Activated CD4-positive, alpha-beta T cell treated with anti-CD3 and anti-CD28 coated beads, Interleukin-10, Interleukin-2, amounts not matched to agents 100 ng/mL and 50 ng/mL, durations not matched to agents 16 hours and 8 hours (primary cell): ENCODE data around the gene WDFY2.
A peak's percentile ranks its signal among the peaks of the same experiment; 100 is the strongest.

Source experiments
- DNase-seq: peaks from one replicate; pipeline ENCODE4 v3.0.0-alpha.2; 2020

Gene WDFY2

DNA sequence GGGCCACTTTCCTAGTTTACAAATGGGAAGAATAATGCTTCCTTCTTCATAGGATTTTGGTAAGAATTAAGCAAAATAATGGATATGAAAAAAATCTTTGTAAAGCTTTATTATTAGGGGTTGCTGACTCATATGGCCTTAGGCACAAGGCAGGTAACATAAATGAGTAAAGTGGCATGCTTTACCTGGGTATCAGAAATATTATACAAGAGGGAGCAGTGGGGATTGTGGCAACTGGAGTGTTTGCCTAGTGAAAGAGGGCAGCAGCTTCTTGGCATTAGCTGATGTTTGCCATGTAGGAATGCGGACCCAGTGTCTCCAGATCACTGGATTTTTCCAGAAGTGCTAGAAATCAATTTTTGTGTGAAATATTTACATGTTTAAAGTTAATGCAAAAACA, 19.5 kb downstream of the WDFY2 start:
- no peak for DNase-seq

DNA sequence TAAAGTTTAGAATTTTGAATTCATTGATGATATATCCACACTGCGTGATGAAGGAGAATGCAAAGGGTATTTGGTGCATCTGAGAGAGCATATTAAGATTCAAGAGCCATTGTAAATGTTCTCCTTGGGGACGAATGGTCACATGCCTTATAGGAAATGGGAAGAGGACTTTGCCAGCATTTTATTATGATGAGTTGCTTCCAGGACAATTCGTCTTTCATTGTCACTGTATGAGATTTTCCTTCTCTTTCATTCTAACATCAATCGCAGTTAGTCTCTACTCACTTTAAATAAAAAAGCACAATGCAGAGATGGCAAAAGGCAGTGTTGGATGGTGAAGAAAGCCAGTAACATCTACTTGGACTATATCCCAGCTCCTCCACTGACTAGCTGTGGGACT, 21.4 kb downstream of the WDFY2 start:
- no peak for DNase-seq

DNA sequence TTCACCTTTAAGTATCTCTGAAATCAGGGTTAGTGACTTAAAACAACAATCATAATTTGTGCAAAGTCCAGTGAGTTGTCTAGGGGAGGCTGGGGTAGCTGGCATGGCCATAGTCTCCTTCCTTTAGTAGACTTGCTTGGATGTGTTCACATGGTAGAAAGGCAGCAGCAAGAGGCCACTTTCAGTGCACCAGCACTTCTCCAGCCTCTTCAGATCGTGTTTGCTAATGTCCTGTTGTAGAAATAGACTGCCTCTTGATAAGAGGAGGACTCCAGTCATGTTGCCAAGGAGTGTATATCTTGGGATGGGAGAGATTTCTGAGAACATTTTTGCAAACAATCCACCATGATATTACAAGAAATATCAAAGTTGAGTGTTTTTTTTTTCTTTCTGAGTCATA, 22.9 kb downstream of the WDFY2 start:
- DNase-seq: no peak

DNA sequence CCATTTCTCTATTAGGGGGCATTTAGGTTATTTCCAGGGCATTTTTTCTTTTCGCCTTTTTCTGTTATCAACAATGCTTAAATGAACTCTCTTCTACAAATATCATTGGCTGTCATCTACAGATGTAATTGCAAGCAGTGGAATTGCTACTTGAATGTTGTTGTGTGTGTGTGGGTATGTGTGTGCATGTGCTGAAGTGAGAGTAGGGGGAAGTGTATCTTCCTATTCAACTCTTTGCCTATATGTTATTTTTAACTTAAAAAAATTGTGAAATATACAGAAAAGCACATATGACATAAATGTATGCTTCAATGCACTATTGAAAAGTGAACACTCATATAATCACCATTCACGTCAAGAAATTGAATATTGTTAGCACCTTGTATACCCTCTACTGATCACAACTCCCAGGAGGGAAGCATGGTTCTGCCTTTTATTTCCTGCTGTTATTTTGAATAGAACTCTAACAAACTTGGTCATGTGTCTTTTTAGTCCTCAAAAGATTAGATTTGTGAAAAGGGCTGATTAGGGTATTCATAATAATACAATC, 24.7 kb downstream of the WDFY2 start:
- DNase-seq: no peak

DNA sequence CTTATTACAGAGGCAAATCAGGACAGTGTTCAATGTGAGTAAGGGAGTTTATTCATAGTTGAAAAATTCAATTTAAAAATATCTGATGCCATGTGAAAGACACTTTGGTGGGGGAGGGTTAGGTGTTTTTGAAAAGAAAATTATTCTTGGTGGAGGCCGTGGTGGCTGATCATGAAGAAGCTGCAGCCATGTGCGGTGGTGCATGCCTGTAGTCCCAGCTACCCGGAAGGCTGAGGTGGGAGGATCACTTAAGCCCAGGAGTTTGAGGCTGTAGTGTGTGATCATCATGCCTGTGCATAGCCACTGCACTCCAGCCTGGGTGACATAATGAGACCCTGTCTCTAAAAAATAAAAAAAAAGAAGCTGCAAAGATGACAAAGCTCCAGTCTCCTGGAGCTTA, 28.6 kb downstream of the WDFY2 start:
- no peak for DNase-seq

DNA sequence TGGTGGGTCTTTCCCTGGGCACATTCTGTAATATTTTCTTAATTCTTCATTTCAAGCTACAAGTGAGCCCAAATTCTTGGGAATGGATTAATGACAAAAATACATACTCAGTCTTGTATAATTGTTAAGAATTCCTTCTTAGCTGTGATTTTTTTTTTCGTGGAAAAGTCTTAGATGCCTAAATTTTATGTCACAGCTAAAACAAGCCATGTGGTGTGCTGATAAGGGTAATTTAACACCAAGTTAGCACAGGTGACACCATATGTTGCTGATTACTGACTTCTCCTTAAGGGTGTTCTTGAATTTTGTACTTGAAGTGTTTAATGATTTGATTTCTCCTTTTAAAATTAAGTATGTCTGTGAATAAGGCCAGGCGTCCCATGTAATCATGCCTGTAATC, 29.3 kb downstream of the WDFY2 start:
- no peak for DNase-seq

DNA sequence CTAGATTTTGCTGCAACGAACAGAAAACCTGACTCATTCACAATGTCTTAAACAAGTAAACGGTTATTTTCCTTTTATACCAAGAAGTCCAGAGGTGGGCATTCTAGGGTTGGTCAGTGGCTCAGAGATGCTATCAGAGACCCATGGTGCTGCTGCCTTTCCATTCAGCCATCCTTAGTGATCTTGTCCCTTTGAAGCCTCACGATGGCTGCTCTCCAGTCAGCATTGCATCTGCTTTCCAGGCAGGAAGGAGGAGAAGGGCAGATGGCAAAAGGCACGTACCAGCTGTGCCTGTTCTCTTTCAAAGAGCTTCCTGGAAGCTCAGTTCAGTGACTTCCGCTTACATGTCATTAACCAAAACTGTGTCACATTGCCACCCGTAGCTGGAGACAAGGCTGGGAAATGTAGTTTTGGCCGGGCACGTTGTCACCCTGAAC, 30.1 kb downstream of the WDFY2 start:
- DNase-seq: peak; percentile 75

DNA sequence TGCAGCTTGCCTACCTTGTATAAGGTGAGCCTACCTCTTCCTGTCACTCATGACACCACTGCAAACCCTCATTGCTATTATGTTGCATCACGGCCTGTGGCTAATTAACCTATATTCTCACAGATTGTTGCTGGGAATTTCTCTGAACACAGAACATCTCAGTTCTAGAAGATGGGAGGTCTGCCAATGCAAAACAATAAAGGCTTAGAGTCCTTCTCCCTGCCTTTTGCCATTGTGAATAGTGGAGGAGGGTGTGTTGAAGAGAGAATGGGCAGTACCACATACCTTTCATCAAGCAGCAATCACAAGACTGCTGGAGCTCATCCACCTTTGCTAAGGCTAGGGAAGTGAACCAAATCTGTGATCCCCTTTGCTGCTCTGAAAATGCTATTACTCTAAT, 34.4 kb downstream of the WDFY2 start:
- no peak for DNase-seq

DNA sequence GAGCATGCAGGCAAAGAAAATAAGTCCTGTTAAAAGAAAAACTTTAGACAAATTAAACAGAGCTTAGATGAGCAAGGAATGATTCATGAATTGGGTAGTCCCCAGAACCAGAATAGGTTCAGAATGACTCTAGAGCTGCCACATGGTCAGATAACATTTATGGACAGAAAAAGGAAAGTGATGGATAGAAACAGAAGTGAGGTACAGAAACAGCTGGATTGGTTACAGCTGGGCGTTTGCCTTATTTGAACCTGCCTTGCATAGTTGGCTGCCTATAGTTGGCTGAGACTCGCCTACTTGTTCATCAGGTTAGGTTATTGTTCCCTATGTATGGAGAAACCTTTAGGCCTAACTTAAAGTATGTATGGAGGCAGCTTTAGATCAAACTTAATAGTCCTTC, 35.4 kb downstream of the WDFY2 start:
- DNase-seq: peak; percentile 61

DNA sequence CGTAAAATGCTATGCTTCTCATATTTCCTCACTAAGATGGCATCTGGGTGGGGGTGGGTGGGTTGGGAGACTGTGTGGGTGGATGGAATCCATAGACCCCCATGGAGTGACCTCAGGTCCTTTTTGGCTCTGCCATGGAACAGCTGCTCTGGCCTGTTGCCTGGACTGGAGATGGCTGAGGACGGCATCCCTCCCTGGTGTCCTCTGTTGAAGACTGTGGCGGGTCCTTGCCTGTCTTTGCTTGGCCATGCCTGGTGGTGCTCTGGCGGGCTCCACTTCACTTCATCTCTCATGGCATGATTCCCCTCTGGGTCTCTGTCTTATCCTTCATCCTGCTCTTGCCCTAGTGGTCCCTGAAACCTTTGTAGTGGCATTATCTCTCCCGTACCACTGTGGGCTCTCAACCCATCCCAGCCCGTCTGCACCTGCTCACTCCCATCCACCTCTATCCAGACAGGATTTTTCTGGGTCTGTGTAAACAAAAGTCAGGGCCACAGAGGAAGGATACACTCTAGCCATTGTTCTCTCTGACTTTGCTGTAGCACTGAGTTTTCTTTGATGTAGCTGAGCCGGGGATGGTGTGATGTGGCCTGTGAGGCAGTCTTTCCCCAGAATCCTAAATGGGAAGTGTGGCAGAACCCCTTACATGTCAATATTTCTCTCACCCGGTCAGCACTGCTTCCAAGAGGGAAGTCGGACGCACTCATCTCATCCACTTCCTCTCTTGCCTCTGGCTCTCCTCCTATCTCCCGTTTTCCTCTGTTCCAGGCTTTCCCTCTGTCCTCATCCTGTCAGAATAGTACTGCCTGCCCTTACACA, 36.1 kb downstream of the WDFY2 start:
- no peak for DNase-seq

DNA sequence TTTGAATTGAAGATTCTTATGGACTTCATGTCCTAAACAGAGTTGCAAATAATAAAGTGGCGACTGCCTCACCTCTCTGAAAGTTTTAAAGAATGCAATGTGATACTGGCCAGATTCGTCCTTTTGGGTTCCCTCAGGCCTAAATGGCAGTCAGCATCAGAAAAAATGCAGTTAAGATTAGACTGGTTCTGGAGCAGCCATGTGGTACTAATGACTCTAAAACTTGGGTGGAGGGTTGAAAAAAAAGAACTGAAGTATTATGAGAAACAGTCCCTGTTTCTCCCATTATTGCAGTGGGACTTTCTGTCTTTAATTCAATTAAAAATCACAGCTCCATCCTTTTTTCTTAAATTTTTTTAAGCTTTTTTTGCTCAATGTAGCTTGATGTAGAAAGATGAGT, 37.3 kb downstream of the WDFY2 start:
- DNase-seq: no peak

DNA sequence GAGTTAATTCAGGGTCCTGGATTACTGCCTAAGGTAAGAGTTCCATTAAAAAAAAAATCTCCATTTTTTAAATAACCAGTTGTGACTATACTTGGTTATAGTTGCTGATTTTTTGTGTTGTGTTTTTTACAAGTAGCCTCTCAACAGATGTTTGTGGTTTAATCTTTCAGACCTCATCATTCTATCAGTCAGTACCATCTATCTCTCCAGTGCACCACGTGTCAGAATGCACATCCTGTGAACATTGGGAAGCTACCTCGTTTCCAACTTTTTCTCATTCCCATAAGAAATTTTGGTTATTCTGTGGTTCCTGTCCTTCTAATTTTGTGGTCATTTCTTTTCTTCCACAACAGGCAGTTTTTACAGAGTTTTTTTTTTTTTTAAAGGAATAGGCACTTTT, 39.2 kb downstream of the WDFY2 start:
- no peak for DNase-seq

DNA sequence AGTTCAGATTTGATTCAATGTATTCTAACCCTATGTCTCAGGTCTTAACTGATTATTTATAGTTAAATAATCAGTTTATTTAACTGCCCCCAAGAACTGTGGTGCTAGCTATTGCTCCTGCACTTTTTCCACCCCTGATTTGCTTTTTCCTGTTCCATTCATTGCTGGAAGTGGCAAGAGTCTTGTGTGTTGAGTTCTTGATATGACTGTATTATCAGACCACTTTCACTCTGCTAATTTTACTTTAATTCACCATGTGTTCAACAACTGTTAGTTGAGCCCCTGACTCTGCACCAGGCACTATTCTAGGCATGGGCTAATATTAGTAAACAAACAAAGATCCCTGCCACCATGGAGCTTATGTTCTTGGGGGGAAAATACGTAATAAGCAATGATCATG, 39.9 kb downstream of the WDFY2 start:
- peak; percentile 34 for DNase-seq

DNA sequence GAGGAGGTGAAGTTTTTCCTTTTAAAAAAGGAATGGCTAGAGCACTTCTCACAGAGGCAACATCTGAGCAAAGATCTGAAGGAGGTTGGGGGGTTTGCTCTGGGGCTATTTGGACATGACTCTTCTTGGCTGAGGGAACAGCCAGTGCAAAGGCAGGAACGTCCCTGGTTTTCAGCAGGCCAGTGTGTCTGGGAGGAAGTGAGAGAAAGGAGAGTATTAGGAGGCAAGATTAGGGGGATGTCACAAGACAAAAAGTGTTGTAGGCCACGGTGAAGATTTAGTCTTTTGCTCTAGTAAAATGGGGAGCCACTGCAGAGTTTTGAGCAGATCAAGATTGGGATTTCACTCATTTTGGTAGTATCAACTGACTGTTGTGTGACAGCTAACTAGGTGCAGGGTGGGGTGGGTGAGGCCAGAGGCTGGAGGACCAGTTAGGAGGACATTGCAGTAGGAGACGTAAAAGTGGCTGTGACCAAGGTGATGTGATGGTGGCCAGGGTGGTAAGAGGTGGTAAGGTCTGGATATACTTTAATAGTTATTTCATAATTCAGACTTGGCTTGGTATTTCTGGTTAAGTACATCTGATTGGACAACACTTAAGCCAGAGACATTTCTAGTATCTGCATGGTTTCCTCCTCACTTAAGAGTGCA, 40.6 kb downstream of the WDFY2 start:
- DNase-seq: no peak

DNA sequence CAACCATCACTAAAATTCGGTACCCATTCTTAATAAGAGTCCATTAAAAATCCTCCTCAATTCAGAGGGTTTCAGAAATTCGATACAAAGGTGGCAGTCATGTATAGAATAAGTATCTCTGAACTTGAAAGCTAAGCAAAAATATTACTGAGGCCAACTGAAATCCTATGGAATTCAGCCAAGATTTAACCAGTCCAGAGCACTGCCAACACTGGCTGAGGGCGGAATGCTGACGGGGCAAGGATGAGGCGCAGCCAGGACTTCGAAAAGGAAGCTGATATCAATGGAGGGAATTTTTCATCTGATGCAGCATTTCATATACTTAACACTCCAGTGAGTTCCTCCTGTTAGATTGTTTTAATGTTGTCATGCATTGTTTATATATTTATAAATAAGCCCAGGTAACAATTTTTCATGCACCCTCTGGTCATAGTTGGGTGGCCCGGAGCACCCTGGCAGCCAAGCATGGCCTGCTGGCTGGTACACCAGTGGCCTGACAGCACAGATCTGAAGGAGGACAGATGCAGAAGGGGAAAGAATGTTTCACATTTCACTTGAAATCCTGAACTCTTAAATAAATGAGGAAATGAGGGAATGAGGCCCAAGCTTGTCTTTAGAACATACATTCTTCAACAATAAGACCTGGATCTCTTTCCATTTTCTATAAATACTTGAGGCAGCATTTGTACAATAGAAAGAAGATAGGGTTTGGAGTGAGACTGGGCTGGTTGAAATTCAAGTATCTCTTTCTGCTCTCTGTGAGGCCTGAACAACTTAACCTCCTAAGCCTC, 41.5 kb downstream of the WDFY2 start:
- no peak for DNase-seq

DNA sequence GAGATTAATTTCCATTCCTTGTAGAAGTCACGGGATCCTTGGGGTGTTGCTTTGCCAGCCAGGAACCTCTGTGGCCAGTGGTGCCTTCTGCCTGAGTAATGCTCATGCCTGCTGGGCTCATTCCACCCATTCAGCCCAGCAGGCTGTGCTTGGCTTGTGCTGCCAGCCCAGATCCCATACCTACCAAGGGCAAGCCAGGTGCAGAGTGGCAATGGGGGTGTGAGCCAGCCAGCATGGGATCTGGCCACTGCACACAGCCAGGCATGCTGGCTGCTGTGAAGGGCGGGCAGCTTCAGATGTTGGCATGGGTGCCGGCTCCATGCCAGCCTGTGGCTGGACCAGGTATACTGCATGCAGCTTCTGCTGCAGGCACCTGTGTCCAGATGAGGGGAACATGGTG, 42.5 kb downstream of the WDFY2 start:
- no peak for DNase-seq

DNA sequence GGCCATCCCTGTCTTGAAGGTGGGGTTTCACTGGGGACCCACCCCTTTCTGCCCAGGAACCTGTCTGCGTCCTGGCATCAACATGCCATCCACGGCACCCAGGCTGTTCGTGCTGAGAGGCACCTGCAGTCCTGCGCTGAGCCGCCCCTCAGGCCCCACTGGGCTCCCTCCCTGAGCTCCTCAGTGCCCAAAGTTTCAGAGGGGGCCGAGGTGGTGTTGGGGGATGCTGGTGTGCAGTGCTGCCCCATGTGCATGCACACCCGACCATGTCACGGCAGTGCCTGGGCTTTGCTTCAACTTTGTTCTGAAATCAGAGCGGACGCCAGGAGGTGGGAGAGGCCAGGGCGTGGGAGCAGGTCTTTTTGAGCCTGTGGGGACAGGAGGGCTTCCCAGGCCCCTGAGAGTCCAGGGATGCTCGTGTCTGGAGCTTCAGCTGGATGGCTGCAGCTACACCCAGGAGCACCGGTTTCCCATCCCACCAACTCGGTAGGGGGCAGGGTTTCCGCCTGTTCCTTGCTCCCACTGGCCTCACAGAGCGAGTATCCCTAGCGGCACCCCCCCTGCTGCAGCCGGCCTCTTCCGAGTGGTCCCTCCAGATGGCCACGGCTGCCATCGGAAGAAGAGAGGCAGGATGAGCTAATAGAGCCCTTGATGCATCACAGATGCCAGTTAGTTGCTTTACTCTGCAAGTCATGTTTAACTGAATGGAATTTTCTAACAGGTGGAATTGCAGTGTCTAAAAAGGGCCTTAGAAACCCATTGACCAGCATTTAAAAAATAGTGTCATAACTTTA, 44.0 kb downstream of the WDFY2 start:
- DNase-seq: no peak

DNA sequence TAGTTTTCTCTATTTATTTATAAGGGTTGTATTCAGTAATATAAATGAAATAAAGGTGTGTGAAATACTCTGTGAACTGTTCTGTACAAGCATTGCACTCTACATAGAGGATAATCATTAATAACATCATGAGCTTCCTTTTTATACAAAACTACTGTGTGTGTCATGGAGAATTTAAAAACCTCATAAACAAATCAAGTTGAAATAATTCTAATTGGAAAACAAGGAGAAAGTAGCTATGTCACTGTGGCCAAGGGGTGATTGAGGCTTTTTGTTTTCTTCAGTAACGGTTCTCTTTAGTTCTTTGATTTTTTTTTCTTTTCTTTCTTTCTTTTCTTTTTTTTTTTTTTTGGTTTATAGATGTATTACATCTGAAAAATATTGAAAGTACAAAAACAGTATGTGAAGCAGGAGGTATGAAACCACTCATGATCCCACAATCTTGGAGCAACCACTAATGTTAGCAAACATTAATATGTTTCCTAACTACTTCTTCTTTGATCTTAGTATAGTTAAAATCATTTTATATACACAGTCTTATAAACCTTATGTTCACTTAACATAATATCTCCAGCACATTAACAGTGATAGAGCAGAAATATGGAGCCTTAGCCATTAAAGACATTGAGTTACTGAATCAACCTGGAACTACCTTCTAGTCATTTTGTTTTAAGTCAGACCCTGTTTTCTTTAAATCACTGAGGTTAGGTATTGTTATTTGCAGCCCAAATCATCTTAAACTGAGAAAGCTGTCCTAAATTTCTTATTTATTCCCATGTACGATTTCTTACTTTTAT, 45.4 kb downstream of the WDFY2 start:
- no peak for DNase-seq

DNA sequence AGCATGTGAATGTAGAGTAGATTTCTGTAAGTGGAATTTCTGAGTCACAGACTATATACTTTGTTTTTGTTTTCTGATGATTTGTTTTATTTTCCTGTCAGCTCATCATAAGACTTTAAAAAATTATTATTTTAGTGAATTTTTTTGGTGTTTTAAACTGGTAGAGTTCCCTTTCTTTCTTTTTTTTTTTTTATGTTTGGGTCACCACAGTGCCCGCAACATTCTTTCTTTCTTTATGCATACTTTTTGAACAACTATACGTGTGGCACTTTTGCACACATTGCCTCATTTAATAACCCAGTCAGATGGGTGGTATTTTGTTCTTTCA, 46.0 kb downstream of the WDFY2 start:
- DNase-seq: no peak

DNA sequence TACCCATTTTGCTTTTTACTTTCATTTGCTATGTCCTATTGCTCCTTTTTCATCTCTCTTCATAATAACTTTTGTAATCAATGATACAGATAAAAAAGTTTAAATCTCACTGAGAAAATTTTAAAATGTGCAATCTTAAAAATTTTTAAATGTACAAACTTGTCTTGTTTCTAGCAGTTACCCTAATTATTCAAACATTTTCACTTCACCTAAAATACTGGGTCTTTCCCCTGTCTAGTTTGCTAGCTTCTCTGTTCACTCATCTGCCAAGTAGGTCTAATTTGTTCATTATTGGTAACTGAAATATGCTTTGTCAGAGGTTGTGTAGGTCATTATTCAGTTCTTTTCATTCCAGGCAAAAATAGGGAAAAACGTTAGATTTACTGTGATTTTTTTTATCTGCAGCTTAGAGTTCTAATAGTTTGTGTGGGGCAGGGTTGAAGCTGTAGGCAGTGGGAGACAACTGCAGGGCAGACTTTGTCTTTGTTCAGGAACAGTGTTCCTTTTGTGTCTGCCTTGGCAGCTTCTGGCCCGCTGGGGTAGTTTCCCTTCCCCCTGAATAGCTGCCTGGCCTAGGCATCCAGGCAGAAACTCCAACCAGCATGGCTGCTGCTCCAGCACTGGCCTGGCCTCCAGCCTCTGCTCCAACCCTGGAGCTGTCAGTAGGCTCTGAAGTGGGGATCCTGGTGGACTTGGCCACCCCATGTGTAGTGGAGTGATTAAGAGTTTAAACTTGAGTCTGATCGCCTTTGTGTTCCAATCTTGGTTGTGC, 48.5 kb downstream of the WDFY2 start:
- no peak for DNase-seq
